HG03521 (cell line): Measurements from ENCODE around the gene TPRN.

Experiments used
- ATAC-seq: cut with Tn5 transposase; IDR thresholded peaks from one replicate; pipeline ENCODE4 v1.9.1; 2021; ENCODE audit warnings: mild to moderate bottlenecking, moderate library complexity; ENCODE audit not compliant: unreplicated experiment

TPRN gene

GRCh38 chr9:137225699-137226331, 25.3 kb upstream of the TPRN start:
- ATAC-seq, result no peak

DNA sequence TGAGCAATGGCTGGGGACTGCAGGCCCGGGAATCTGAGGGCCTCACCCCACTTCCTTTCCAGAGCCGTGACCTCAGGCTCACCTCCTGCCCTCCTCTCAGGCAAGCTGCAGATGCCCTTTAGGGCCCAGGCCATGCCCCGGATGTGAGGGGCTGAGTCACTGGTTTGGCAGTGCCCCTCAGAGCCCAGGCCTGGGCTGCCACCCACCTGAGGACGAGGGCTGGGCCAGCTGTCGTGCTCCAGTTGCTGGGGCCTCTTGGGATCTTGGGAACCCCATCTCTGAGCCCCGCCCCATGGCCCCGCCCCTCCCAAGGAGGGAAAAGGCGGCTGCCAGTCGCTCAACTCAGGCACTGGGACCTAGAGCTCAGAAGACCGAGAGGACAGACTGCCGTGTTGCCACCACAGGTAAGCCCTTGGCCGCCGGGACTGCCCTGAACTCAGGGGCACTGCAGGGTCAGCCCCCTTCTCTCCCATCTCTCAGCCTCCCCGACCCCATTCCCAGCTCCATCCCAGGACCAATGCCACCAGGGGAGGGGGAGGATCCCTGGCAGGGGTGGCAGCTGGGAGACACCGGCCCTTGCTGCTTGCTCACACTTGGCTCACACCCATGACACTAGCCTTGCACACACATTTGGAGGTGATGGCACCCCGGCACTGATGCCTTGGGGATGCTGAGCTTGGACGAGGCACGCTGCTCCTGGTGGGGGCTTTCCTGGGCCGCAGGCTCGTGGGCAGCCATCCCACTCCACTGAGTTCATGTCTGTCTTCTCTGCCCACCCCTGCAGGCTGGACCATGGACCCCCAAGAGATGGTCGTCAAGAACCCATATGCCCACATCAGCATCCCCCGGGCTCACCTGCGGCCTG, 24.5 kb upstream of the TPRN start, which contains the start of gene CYSRT1:
TSS of gene CYSRT1 (plus strand) at position 345 of the 865 bp plus-strand sequence. CDS start at position 793, 448 bp downstream.
- ATAC-seq, result no peak

GRCh38 chr9:137223078-137223970, 22.8 kb upstream of the TPRN start:
- ATAC-seq, result peak; percentile 82

DNA sequence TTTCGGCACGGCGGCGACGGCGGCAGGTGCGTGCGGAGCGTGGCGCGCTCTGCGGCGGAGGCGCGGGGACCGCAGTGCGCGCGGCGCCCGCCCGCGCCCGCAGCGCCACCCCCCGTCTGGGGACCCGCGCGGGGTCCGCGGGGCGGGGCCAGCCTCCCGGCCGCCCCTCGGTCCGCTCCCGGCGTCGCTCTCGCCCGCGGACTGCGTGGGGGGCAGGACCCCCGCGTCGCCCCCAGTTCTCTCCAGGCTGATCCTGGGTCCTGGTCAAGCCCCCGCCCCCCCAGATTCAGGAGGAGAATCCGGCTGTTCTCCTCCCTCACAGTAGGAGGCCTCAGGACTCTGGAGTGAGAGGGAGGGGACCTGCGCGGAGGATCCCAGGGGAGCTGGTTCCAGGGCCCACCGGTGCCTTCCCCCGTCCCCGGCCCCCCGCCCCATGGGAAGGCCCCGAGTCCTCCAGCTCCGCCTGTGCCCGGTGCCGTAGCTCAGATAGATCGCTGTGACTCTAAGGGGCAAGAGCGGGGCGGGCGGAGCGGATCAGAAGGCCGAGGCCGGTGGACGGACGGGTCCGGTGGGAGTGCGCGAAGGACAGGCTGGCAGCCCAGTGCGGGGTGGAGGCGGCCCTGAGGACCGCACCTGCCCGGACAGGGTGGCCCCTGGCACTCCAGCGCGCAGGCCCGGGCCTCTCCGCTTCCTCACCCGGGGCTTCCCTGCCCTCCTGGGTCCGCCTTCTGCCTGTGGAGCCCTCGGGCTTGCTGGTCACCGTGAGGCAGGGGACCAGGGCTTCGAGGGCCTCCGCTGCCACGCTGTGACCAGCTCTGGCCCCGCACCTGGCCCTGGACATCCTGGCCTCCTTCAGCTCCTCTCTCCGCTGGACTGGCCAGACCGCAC, 21.9 kb upstream of the TPRN start, which contains the start of gene RNF208:
TSS of gene RNF208 (minus strand) at position 51 of the 888 bp plus-strand sequence. CDS start 1,028 bp downstream, outside the sequence.
- no peak for ATAC-seq

DNA sequence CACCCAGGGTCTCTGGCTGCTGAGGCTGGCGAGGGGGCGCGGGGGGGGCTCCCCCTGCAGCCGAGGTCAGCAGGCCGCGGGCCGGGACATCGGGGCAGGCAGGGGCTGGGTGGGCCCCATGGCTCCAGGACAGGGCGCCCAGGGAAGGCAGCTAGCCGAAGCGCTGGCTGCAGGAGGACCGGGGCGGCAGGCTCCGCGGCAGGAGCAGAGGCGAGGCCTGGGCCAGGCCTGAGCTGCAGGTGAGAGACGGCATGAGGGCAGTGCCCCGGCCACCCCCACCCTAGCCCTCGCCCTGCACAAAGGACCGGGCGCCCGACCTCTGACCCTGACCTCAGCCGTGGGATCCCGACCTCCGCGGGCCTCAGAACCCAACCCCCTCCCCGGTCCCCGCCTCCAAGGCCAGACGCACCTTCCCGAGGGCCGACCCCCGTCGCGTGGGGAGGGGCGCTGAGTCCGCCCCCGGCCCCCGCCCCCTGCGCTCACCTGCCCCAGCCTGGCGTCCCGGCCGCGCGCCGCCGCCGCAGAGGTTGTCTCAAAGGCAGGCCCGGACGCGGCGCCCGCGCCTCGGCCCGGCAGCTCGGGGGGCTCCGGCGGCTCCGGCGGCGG, 21.1 kb upstream of the TPRN start:
- ATAC-seq, result no peak

- ATAC-seq, result no peak
These were observed 20.6 kb upstream of the TPRN start for GRCh38 chr9:137221095-137221505.

GRCh38 chr9:137220317-137221094, 20.0 kb upstream of the TPRN start:
- no peak for ATAC-seq

GRCh38 chr9:137219757-137220316, 19.3 kb upstream of the TPRN start:
- no peak for ATAC-seq

- ATAC-seq, result no peak
These were observed 18.3 kb upstream of the TPRN start for GRCh38 chr9:137218754-137219271.

DNA sequence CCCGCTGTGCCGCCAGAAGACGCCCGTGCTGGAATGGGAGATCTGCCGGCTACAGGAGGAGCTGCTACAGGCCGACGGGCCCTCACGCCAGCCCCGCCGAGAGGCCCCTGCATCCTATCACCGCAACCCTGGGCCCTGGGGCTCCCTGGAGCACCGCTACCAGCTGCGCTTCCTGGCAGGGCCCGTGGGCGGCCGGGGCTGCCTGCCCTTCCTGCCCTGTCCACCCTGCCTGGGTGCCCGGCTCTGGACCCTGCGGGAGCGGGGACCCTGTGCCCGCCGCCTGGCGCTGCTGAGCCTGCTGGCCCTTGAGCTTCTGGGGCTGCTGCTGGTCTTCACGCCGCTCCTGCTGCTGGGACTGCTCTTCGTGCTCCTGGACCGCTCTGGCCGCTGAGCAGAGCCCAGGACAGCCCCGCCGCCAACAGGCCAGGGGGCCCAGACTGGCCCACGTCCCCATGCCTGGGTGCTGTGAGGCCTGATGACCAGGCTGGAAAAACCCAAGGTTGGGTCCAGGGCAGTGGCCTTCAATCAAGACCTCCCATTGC, 17.7 kb upstream of the TPRN start:
- ATAC-seq, result no peak

DNA sequence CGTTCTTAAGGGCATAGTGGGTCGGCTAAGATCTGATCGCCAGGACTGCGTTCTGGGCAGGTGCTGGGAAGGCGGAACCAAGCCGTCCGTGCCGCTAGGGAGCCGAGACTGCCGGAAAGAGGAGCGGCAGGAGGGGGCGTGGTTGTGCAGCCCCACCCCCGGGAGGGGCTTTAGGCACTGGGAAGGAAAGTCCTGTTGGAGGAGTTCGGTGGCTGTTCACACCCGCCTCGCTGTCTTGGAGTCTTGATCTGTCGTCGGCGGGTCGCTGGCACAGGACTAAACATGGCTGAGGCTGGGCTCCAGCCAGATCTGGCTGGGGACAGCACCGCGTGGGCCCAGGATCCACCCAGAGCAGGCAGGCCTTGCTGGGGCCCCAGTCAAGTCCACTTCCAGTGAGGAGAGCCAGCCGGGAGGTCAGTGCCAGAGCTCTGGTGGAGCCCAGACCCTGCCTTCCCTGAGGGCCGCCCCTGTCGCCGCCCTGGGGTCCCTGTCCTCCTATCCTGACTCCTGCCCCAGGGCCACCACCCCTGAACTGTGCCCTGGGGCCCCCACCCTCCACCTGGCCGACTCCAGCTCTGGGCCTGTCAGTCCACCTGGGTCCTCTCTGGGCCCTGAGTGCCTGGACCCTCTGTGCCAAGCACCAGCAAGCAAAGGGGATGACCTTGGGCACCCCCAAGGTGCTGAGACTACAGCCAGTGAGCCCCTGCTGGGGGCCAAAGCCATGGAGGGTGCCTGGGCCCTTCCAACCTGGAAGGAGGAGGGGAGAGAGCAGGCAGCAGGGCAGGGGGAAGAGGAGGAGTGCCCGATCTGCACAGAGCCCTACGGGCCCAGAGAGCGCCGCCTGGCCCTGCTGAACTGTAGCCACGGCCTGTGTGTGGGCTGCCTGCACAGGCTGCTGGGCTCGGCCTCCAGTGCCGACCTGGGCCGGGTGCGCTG, 17.0 kb upstream of the TPRN start:
- no peak for ATAC-seq

- ATAC-seq, result no peak
These were observed 15.8 kb upstream of the TPRN start for GRCh38 chr9:137216188-137216965.

- no peak for ATAC-seq
These were observed 14.8 kb upstream of the TPRN start for GRCh38 chr9:137215196-137215986.

- no peak for ATAC-seq
These were observed 14.1 kb upstream of the TPRN start for GRCh38 chr9:137214620-137215019.
